Measurements from ENCODE around the gene ZCCHC14. TPM values are rescaled to one million over a fixed set of nuclear protein-coding genes. Genes with fewer than 3 reads are reported as not detected.
"Not testable (repeated sequence)": the region's sequence is repeated elsewhere in the genome, so short reads cannot be mapped to it uniquely, and the experiment has no call there.

Gene ZCCHC14
- total RNA-seq, 1 experiment from 2014 or later, result 37.8 TPM

DNA sequence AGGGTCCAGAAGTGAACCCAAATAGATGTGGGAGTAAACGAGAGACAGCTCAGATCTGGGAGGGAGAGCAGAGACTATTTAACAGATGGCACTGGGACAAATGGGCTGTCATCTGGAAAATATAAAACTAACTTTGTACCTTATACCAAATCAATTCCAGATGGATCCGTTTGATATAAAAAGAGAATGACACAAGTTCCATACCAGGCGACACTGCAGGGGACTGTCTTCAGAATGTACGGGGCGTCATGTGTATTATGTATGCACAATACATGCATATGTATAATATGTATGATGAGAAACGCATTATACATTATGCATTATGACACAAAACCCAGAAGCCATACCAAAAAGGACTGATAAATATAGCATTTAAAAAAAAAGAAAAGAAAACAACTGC, 10.2 kb downstream of the ZCCHC14 start:
- H4K20me1 ChIP-seq (ENCODE audit: insufficient read depth); H3K36me3 ChIP-seq (ENCODE audit: control insufficient read depth in 1 of 2, insufficient read depth in 2 of 2, low read length in 2 of 2); H3K4me1 ChIP-seq (ENCODE audit: control insufficient read depth in 1 of 2, insufficient read depth in 2 of 2, low read length in 2 of 2); H3K4me2 ChIP-seq (ENCODE audit: low read length); H3K4me3 ChIP-seq (replicated peaks in 1 of 2; ENCODE audit: low read depth in 1 of 2, low read length in 2 of 2); POLR2A ChIA-PET; BruUV-seq (replicated peaks); H3K9ac ChIP-seq (ENCODE audit: low read length); H3K9me3 ChIP-seq (ENCODE audit: control insufficient read depth in 1 of 2, insufficient read depth in 1 of 2, low read depth in 1 of 2, low read length in 2 of 2); H3K9me2 ChIP-seq (ENCODE audit: insufficient read depth); DNase-seq (ENCODE audit: low read depth, low spot score); H3K27ac ChIP-seq (ENCODE audit: low read depth, low read length); ATAC-seq; H3K27me3 ChIP-seq (ENCODE audit: insufficient read depth, low read length); H2AFZ ChIP-seq (ENCODE audit: low read depth, low read length, poor library complexity, severe bottlenecking); CTCF ChIA-PET; intact Hi-C loops (cut with micrococcal nuclease); RAD21 ChIA-PET (ENCODE audit: low non-redundant PET in 1 of 2, low total read pairs in 2 of 2, uncharacterized antibody in 2 of 2, unreplicated experiment in 2 of 2): not testable (repeated sequence)
- H3K79me2 ChIP-seq (ENCODE audit: insufficient read depth, low read length), result peaks cover 92% of the 10 kb centered on the region

DNA sequence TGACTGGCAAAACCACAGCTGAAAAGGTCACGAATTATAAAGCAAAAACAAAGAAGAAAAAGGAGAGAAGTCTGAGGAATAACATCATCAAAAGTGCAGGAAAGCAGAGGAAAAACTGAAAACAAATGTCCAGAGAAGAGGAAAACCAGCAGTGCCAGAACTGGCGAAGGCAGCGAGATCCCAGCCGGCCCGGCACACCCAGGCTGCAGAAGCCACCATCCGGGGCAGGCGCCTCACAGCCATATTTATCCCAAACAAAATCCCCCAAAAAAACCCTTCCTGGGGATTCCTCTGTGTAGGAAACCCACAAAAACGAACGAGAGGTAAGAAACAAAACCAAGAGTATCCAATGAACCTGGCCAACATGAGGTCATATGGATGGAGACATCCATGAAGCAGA, 10.6 kb downstream of the ZCCHC14 start:
- H3K27ac ChIP-seq (ENCODE audit: low read depth, low read length), result no peak overlapping the region
- no peak overlapping the region for H3K9ac ChIP-seq (ENCODE audit: low read length)
- no peaks in the 10 kb centered on the region; a peak in 2 of 4 replicates for H3K36me3 ChIP-seq (ENCODE audit: control insufficient read depth in 1 of 2, insufficient read depth in 2 of 2, low read length in 2 of 2)
- H2AFZ ChIP-seq (ENCODE audit: low read depth, low read length, poor library complexity, severe bottlenecking), result no peak overlapping the region
- intact Hi-C loops (cut with micrococcal nuclease), result no loop called here
- no peaks in the 10 kb centered on the region for H3K9me2 ChIP-seq (ENCODE audit: insufficient read depth)
- DNase-seq (ENCODE audit: low read depth, low spot score), result no peak
- H3K79me2 ChIP-seq (ENCODE audit: insufficient read depth, low read length), result peaks cover 92% of the 10 kb centered on the region
- ChIA-PET RAD21 (ENCODE audit: low non-redundant PET in 1 of 2, low total read pairs in 2 of 2, uncharacterized antibody in 2 of 2, unreplicated experiment in 2 of 2) (no interaction called here), POLR2A (no interaction called here), CTCF (no interaction called here)
- H3K4me2 ChIP-seq (ENCODE audit: low read length), result no peak overlapping the region
- no peaks in the 10 kb centered on the region for H3K27me3 ChIP-seq (ENCODE audit: insufficient read depth, low read length)
- no peak for ATAC-seq
- peaks cover 7% of the 10 kb centered on the region; the same call in 1 of the 2 replicates for H4K20me1 ChIP-seq (ENCODE audit: insufficient read depth)
- H3K9me3 ChIP-seq (ENCODE audit: control insufficient read depth in 1 of 2, insufficient read depth in 1 of 2, low read depth in 1 of 2, low read length in 2 of 2), result no peaks in the 10 kb centered on the region
- no TSS peak for BruUV-seq (replicated peaks)
- TF ChIP-seq, protein P1, sequence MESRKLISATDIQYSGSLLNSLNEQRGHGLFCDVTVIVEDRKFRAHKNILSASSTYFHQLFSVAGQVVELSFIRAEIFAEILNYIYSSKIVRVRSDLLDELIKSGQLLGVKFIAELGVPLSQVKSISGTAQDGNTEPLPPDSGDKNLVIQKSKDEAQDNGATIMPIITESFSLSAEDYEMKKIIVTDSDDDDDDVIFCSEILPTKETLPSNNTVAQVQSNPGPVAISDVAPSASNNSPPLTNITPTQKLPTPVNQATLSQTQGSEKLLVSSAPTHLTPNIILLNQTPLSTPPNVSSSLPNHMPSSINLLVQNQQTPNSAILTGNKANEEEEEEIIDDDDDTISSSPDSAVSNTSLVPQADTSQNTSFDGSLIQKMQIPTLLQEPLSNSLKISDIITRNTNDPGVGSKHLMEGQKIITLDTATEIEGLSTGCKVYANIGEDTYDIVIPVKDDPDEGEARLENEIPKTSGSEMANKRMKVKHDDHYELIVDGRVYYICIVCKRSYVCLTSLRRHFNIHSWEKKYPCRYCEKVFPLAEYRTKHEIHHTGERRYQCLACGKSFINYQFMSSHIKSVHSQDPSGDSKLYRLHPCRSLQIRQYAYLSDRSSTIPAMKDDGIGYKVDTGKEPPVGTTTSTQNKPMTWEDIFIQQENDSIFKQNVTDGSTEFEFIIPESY (IDR thresholded peaks at IDR 0.05; ENCODE audit: extremely low read depth, insufficient replicate concordance, low read length), result no peak
- TF ChIP-seq FOSL1 (IDR thresholded peaks at IDR 0.05; ENCODE audit: low read depth) (no peak), ZFX (IDR thresholded peaks at IDR 0.05) (no peak), ZNF274 (IDR thresholded peaks at IDR 0.05; ENCODE audit: low read depth, low read length) (no peak), POLR2AphosphoS5 (IDR thresholded peaks at IDR 0.05; ENCODE audit: low read depth, low read length) (no peak), MAX (IDR thresholded peaks at IDR 0.05) (no peak), SRF (IDR thresholded peaks at IDR 0.05; ENCODE audit: low read depth) (no peak)
- H3K4me1 ChIP-seq (ENCODE audit: control insufficient read depth in 1 of 2, insufficient read depth in 2 of 2, low read length in 2 of 2), result peaks cover 4 to 5% of the 10 kb centered on the region in 2 experiments; a peak in 2 of 4 replicates
- H3K4me3 ChIP-seq (replicated peaks in 1 of 2; ENCODE audit: low read depth in 1 of 2, low read length in 2 of 2), result no peak overlapping the region

DNA sequence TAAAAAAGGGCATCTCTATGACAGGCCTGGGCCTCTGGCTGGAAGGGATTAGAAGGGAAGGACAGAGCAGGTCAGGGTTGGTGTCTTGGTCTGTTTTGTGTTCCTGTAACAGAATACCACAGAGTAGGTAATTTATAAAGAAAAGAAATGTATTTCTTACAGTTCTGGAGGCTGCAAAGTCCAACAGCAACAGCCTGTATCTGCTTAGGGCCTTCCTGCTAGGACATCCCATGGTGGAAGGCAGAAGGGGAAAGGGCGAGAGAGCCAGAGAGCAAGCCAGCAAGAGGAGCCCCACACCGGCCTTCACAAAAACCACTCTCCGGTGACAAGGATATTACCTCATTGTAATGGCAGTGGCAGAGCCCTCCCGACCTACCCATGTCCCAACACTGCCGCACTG, 11.1 kb downstream of the ZCCHC14 start:
- H4K20me1 ChIP-seq (ENCODE audit: insufficient read depth); BruUV-seq (replicated peaks); H3K4me1 ChIP-seq (ENCODE audit: control insufficient read depth in 1 of 2, insufficient read depth in 2 of 2, low read length in 2 of 2); POLR2A ChIA-PET; H3K36me3 ChIP-seq (ENCODE audit: control insufficient read depth in 1 of 2, insufficient read depth in 2 of 2, low read length in 2 of 2); CTCF ChIA-PET; H2AFZ ChIP-seq (ENCODE audit: low read depth, low read length, poor library complexity, severe bottlenecking); intact Hi-C loops (cut with micrococcal nuclease); H3K27me3 ChIP-seq (ENCODE audit: insufficient read depth, low read length); H3K27ac ChIP-seq (ENCODE audit: low read depth, low read length); H3K4me3 ChIP-seq (replicated peaks in 1 of 2; ENCODE audit: low read depth in 1 of 2, low read length in 2 of 2); RAD21 ChIA-PET (ENCODE audit: low non-redundant PET in 1 of 2, low total read pairs in 2 of 2, uncharacterized antibody in 2 of 2, unreplicated experiment in 2 of 2); H3K9me2 ChIP-seq (ENCODE audit: insufficient read depth); H3K9ac ChIP-seq (ENCODE audit: low read length); ATAC-seq; H3K9me3 ChIP-seq (ENCODE audit: control insufficient read depth in 1 of 2, insufficient read depth in 1 of 2, low read depth in 1 of 2, low read length in 2 of 2); H3K4me2 ChIP-seq (ENCODE audit: low read length); DNase-seq (ENCODE audit: low read depth, low spot score): not testable (repeated sequence)
- H3K79me2 ChIP-seq (ENCODE audit: insufficient read depth, low read length), result peaks cover 92% of the 10 kb centered on the region

All from HCT116 (cell line).